GM12865 (cell line): ENCODE measurements around the gene TCF7L1.

ENCODE experiments used
- DNase-seq: peaks from one replicate; pipeline ENCODE4 v3.0.0; 2010; ENCODE audit warnings: low read depth
- H3K4me3 ChIP-seq: 2 replicates; pipeline ENCODE4 v1.5.1; 2011; ENCODE audit warnings: mild to moderate bottlenecking, low read depth, low read length, control low read depth
- TF ChIP-seq, protein P1 (sequence below): IDR thresholded peaks from 2 replicates; pipeline ENCODE4 v1.5.1; 2011; ENCODE audit warnings: low read length, control low read depth, low read depth, inconsistent platforms; ENCODE audit not compliant: insufficient read depth; ENCODE audit errors: missing control alignments

TCF7L1 gene

DNA sequence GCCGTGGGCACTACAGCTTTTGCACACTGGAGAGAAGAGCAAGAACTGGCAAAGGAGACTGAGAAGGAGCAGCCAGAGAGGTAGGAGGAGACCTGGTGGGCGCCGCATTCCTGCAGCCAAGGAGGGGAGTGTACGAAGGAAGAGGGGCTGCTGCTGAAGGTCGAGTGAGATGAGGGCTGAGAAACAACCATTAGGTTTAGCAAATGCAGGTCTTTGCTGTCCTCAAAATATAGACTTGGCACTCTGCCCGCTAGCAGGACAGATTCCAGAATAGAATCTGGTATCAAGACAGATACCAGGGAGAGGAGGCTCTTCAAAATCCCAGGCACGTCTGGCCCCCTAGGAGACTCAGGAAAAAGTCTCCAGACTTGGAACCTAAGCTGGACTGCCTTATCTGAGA, 111.6 kb downstream of the TCF7L1 start:
- TF ChIP-seq, protein P1, sequence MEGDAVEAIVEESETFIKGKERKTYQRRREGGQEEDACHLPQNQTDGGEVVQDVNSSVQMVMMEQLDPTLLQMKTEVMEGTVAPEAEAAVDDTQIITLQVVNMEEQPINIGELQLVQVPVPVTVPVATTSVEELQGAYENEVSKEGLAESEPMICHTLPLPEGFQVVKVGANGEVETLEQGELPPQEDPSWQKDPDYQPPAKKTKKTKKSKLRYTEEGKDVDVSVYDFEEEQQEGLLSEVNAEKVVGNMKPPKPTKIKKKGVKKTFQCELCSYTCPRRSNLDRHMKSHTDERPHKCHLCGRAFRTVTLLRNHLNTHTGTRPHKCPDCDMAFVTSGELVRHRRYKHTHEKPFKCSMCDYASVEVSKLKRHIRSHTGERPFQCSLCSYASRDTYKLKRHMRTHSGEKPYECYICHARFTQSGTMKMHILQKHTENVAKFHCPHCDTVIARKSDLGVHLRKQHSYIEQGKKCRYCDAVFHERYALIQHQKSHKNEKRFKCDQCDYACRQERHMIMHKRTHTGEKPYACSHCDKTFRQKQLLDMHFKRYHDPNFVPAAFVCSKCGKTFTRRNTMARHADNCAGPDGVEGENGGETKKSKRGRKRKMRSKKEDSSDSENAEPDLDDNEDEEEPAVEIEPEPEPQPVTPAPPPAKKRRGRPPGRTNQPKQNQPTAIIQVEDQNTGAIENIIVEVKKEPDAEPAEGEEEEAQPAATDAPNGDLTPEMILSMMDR, result no peak
- H3K4me3 ChIP-seq, result no peak overlapping the region
- no peak for DNase-seq

DNA sequence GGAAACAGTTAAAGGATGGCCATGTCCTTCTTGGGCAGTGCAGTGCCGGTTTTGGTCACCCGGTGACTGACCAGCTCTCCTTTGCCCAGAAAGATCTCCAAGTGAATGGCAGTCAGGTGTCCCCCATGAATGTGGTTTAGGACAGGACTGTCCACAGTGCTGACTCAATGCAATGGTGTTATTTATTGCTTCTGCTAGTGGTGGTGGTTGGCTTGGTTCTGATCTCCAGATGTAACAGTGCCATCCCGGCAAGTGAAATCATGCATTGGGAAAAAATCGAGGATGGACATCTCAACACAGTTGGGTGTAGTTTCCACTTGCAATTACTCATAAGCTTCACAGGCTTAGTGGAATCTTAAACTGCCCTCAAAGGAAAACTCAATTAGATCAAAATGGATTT, 112.7 kb downstream of the TCF7L1 start:
- DNase-seq, result no peak
- no peak overlapping the region for H3K4me3 ChIP-seq
- TF ChIP-seq, protein P1, result no peak

DNA sequence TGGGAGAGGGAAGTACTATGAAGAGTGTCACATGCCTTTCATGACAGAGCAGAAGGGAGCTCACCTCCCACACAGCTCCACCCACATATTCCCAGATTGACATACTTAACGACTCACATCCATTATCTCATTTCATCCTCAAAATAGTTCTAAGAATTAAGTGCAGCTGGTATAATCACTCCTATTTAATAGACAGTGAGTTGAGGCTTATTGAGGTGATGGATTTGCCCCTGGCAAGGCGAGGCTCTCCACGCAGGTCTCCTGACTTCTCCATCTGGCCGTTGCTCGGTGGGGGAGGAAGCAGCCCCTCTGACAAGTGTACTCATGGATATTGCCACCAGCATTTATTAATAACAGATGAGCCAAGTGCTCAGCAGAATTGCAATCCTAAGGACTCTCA, 113.2 kb downstream of the TCF7L1 start:
- TF ChIP-seq, protein P1, result no peak
- no peak for DNase-seq
- no peak overlapping the region for H3K4me3 ChIP-seq

DNA sequence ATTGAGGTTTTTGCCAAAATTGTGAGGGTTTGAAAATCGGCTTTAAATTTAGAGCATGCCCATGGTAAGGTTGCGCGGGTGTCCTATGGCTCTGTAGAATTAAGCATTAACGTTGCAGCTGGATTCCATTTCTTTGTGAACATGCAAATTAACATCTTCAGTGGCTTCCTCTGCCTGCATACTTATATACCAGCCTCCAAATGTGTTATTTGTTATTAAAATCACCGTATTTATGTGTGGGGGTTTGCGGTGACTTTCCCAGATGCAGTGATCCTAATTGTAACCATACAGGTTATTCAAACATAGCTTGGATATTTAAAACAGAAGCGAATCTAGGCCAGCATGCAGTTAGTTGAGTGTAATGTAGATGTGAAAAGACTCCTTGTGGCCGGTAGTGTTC, 114.4 kb downstream of the TCF7L1 start:
- no peak overlapping the region for H3K4me3 ChIP-seq
- TF ChIP-seq, protein P1, result no peak
- no peak for DNase-seq

GRCh38 chr2:85248773-85249509, 115.7 kb downstream of the TCF7L1 start:
- no peak for DNase-seq
- H3K4me3 ChIP-seq, result no peak overlapping the region
- TF ChIP-seq, protein P1, result no peak

- TF ChIP-seq, protein P1, result no peak
- no peak for DNase-seq
- H3K4me3 ChIP-seq, result no peak overlapping the region
These were observed 116.9 kb downstream of the TCF7L1 start for GRCh38 chr2:85250045-85250444.

GRCh38 chr2:85251070-85251616, 118.0 kb downstream of the TCF7L1 start:
- no peak for DNase-seq
- TF ChIP-seq, protein P1, result no peak
- no peak overlapping the region for H3K4me3 ChIP-seq
